Esophagus (tissue), 2 donors: ENCODE measurements around the gene AKNAD1. TPM values are rescaled to one million over a fixed set of nuclear protein-coding genes. Genes with fewer than 3 reads are reported as not detected.

Source experiments
- H3K27ac ChIP-seq, 2 donors: one replicate each; pipeline ENCODE4 v1.5.1; 2013; ENCODE audit warnings: low read depth in 2 of 2, mild to moderate bottlenecking in 2 of 2, inconsistent platforms in 1 of 2, low read length in 1 of 2, moderate library complexity in 1 of 2
- H3K27me3 ChIP-seq, 2 donors: one replicate each; pipeline ENCODE4 v1.6.1; 2013; ENCODE audit warnings: low read length in 2 of 2, control low read depth in 1 of 2, mild to moderate bottlenecking in 1 of 2; ENCODE audit not compliant: insufficient read depth in 2 of 2, control insufficient read depth in 1 of 2
- H3K36me3 ChIP-seq, 2 donors: one replicate each; pipeline ENCODE4 v1.6.1; 2013; ENCODE audit warnings: low read length in 1 of 2; ENCODE audit not compliant: control insufficient read depth in 2 of 2, insufficient read depth in 2 of 2
- H3K4me1 ChIP-seq, 2 donors: one replicate each; pipeline ENCODE4 v1.6.1; 2013; ENCODE audit warnings: low read length in 1 of 2; ENCODE audit not compliant: control insufficient read depth in 2 of 2, insufficient read depth in 2 of 2
- H3K4me3 ChIP-seq, 2 donors: one replicate each; pipeline ENCODE4 v1.5.1; 2013; ENCODE audit warnings: low read length in 2 of 2, mild to moderate bottlenecking in 2 of 2, low read depth in 1 of 2, moderate library complexity in 1 of 2
- H3K9me3 ChIP-seq, 2 donors: one replicate each; pipeline ENCODE4 v1.6.1; 2013; ENCODE audit warnings: mild to moderate bottlenecking in 2 of 2, low read depth in 1 of 2, low read length in 1 of 2, moderate library complexity in 1 of 2; ENCODE audit not compliant: control insufficient read depth in 2 of 2, insufficient read depth in 1 of 2
- WGBS, 2 donors: extraction: QIAGEN DNeasy Blood & Tissue Kit; methylation state at CpG; one replicate each; pipeline ENCODE4 v1.1.7; 2013; 5-methylcytosine and 5-hydroxymethylcytosine counted together
- polyA plus RNA-seq, 2 donors: library from polyadenylated mRNA; stranded (reverse); fragments of 200-250 nt; gene quantifications; one replicate each; pipeline ENCODE4 v1.2.3, GENCODE V29; 2013
- donor health status: healthy with polysubstance abuse.
- donor health status: Bipolar disorder and iron deficiency.

The AKNAD1 gene
- polyA plus RNA-seq, 2 donors, result 0.98 to 3.3 TPM

DNA sequence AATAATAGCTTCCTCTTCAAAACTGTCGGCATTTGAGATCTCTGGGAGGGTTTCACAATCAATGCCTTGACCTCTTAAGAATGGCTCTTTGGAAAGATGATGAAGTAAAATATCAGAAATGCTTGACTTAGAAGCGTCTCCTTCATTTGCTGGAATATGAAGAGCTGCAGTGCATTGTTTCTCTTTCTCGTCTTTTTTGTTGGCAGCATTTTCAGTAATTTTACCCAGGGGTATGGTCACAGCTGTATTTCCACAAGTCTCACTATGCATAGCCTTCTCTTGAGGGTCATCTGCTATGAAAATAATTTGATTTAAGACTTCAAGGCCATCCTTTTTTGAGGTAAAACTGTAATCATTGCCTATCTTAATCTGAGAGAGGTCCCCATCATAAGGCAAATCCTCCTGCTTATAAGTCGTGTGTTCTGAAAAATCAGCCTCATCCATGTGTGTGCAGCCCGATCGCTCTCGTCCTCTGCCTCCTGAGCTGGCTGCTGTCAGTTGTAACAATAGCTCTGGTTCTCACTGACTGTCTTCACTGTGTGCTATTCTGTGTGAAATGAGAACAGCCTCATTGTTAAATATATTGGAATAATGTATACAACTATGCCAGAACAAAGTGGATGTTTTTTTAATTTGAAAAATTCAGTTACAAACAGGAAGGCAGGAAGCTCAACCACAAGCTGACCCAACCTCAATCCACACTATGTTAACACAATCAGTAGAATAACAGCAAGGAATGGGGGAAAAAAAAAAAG, 4.5 kb downstream of the AKNAD1 start:
- WGBS, 2 donors, result 54 to 55% methylated on average over 7 of the region's 7 CpGs
- Histone ChIP-seq H3K4me1 (no peaks in the 10 kb centered on the region), H3K27me3 (no peaks in the 10 kb centered on the region), H3K27ac (no peak overlapping the region), H3K4me3 (no peak overlapping the region), H3K36me3 (no peaks in the 10 kb centered on the region), H3K9me3 (no peaks in the 10 kb centered on the region)

DNA sequence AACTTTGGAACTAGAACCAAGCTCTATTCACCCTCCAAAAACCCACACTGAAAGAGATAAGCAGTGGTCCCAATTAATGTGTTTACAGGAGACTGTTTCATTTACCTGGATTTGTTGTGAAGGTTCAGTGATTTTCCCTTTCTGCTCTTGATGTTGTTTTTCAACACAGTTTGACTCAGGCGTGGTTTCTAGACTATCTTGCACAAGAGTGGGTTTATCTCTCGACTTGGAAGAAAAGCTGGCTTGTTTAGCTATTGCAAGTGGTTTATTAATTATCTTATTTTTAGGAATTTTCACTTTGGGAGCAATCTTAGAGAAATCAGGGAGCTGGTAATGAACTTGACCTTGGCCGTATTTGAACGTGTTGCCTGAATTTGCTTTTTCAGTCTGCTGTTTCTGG, 5.3 kb downstream of the AKNAD1 start:
- Histone ChIP-seq H3K27ac (no peak overlapping the region), H3K36me3 (no peaks in the 10 kb centered on the region), H3K9me3 (no peaks in the 10 kb centered on the region), H3K27me3 (no peaks in the 10 kb centered on the region), H3K4me1 (no peaks in the 10 kb centered on the region), H3K4me3 (no peak overlapping the region)
- WGBS, 2 donors, result 67 to 74% methylated on average over 4 of the region's 4 CpGs

DNA sequence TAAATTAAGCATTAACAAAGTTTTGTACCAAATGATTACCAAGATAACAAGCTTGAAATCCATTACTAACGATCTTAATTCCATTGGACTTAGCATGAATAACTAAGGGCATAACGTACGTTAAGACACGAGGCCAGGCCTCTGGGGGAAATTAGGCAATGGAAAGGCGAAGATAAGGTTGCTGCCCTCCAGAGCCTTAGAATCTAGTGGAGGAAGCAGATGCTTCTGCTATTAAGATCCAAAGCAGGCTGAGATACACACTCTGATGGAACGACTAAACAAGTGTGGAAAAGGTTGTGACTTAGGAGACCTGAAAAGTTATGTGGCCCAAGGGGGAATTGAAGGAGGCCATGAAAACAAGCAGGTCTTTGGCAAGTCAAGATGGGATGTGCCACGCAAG, 6.0 kb downstream of the AKNAD1 start:
- Histone ChIP-seq H3K4me3 (no peak overlapping the region), H3K27me3 (no peaks in the 10 kb centered on the region), H3K27ac (no peak overlapping the region), H3K9me3 (no peaks in the 10 kb centered on the region), H3K36me3 (no peaks in the 10 kb centered on the region), H3K4me1 (no peaks in the 10 kb centered on the region)
- WGBS, 2 donors, result 92% methylated on average over 7 of the region's 7 CpGs

DNA sequence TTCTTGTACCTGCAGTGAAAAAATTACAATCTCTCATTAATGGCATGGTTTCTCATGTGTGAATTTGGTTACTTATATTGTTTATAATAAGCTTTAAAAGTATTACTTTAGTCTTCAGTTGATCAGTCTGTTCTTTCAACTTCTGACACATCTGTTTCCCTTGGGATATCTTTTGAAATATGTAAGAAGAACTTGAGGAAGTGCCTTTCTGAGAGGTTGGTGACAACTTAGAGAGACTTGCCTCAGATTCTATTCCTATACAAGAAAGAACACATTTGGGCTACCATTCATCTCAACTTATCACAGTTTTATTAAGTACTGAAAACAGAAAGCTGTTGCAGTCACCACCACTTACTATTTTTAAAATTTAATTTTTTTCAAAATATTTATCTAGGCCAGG, 8.1 kb downstream of the AKNAD1 start:
- H3K4me3 ChIP-seq, result no peak overlapping the region
- H3K4me1 ChIP-seq, result no peaks in the 10 kb centered on the region
- no peaks in the 10 kb centered on the region for H3K36me3 ChIP-seq
- no peaks in the 10 kb centered on the region for H3K27me3 ChIP-seq
- H3K9me3 ChIP-seq, result no peaks in the 10 kb centered on the region
- no peak overlapping the region for H3K27ac ChIP-seq

DNA sequence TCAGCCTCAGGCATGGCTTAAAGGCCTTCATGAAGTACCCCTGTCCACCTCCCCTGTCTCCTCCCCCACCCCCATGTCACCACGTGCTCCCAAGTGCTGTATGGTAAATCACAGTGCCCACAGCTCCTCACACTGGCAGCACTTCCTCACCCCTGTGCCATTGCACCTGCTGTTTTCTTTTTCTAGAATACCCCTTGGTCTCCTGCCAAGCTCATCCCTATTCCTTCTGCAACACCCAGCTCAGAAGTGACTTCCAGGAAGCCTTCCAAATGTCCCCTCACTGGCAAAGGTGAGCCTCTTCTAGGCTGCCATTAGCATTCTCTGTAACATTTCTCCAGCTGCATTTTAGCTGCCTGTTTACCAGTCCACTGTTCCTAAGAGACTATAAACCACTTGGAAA, 9.4 kb downstream of the AKNAD1 start:
- Histone ChIP-seq H3K27me3 (no peaks in the 10 kb centered on the region), H3K4me1 (no peaks in the 10 kb centered on the region), H3K9me3 (no peaks in the 10 kb centered on the region), H3K4me3 (no peak overlapping the region), H3K27ac (no peak overlapping the region), H3K36me3 (no peaks in the 10 kb centered on the region)
- WGBS, 2 donors, result 71 to 86% methylated on average over 1 of the region's 1 CpG

DNA sequence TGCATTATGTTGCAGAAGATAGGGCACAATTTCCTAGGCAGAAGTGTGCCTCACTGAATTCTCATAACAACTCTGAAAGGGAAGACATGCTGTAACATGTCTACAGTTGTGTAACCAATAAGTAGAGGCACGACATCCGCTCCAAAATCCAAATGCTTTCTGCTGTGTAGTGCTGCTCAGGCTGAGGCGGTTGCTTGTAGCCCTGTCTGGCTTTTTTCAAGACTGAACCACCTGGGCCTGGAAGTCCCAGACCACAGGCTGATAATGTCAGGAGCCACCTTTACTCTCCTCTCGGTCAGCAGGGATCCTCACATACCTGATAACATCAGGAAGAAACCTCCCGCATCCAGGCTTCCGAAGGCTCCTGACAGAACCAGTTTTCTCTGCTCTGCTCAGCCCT, 10.9 kb downstream of the AKNAD1 start:
- peak overlapping the region; percentile 11 to 44 for H3K27ac ChIP-seq
- WGBS, 2 donors, result 47 to 70% methylated on average over 6 of the region's 6 CpGs
- no peaks in the 10 kb centered on the region for H3K9me3 ChIP-seq
- H3K36me3 ChIP-seq, result no peaks in the 10 kb centered on the region
- H3K27me3 ChIP-seq, result no peaks in the 10 kb centered on the region
- H3K4me1 ChIP-seq, result no peaks in the 10 kb centered on the region
- no peak overlapping the region for H3K4me3 ChIP-seq

DNA sequence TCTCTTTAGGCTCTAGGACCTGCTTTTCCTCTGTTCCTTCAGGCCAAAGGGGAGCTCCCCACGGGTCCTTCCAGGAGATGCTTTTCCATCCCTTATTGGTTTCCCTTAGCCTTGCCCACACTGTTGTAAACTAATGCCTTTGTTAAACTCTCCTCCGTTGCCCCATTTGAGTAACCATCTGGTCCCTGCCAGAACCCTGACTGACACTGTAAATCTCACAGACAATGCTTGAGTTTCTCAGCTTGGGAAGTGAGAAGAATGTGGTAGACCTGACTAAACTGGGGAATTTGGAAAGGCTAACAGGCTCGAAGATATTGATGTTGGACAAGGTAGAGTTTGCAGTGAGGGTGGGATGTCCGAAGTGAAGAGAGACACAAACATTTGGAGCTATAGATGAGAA, 11.4 kb downstream of the AKNAD1 start:
- no peaks in the 10 kb centered on the region for H3K27me3 ChIP-seq
- no peaks in the 10 kb centered on the region for H3K9me3 ChIP-seq
- WGBS, 2 donors, result 59 to 71% methylated on average over 4 of the region's 4 CpGs
- H3K4me3 ChIP-seq, result no peak overlapping the region
- no peaks in the 10 kb centered on the region for H3K4me1 ChIP-seq
- H3K36me3 ChIP-seq, result no peaks in the 10 kb centered on the region
- no peak overlapping the region for H3K27ac ChIP-seq

DNA sequence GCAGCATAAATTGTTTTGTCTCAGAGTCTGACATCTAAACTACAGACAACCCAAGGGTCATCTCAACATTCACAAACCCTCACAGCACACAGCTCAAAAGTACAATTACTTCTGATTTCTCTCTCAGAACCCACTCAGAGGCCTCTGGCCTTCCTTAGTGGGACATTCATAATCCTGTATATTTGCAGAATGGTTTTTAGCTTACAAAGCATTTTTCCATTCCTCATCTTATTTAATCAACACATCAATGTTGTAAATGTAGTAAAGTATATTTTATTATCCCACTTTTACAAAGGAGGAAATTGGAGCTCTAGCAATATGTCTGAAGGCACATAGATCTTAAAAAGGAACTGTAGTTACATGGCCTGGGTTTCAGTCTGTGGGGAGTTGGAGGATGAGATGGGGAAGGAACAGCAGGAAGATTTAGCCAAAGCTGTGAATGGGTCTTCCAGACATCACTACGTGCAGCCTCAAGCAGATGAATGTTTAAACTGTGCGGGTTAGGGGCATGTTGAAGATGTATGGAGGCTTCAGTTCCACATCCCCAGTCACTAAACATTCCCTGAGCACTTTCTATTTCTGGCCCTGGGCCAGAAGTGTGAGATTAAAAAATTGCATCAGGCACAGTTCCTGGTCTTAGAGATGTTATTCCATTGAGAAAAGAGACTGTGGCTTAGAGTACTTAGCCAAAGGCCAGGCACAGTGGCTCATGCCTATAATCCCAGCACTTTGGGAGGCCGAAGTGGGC, 13.3 kb downstream of the AKNAD1 start:
- peak overlapping the region in 1 of 2 donors; percentile 18 for H3K27ac ChIP-seq
- no peaks in the 10 kb centered on the region for H3K36me3 ChIP-seq
- 76 to 77% methylated on average over 3 of the region's 3 CpGs for WGBS, 2 donors
- no peaks in the 10 kb centered on the region for H3K27me3 ChIP-seq
- H3K4me3 ChIP-seq, result no peak overlapping the region
- no peaks in the 10 kb centered on the region for H3K4me1 ChIP-seq
- H3K9me3 ChIP-seq, result no peaks in the 10 kb centered on the region

DNA sequence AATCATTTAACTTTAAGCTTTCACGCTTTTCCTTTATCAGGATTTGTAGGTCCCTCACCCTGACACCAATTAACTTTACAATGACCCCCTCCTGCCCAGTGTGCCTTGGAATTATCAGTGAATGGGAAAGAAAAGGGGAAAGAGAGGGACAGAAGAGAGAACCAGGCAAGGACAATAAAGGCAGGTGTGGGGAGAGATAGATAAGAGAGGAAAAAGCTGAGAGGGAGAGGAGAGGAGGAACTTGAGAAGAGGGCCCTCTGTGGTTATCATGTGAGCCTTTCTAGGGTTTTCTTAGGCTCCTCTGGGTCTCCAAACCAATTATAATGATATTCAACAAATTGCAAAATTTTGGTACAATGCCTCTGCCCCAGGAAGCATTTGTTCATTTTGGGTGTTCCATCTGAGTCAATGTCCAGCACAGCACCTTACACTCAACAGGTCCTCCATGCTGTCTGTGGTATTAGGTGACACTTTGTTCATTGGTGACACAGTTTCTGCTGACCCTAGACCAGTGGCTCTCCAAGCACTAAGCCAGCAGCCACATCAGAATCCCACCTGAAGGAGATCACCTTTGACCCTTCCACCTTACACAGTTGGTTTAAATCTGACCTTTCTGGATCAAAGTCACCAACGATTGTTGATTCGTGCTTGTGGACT, 14.2 kb downstream of the AKNAD1 start:
- Histone ChIP-seq H3K4me3 (no peak overlapping the region), H3K9me3 (no peaks in the 10 kb centered on the region), H3K4me1 (no peaks in the 10 kb centered on the region), H3K27ac (peak overlapping the region in 1 of 2 donors; percentile 40), H3K36me3 (no peaks in the 10 kb centered on the region), H3K27me3 (no peaks in the 10 kb centered on the region)
- 78 to 82% methylated on average over 3 of the region's 3 CpGs for WGBS, 2 donors
